ENCODE data around the gene CACNA1C. TPM values are rescaled to one million over a fixed set of nuclear protein-coding genes. Genes with fewer than 3 reads are reported as not detected.

The CACNA1C gene
- total RNA-seq, 2 donors from 2014 or later: 0.86 to 6.3 TPM

GRCh38 chr12:2465681-2466080 lies 412.9 kb downstream of the CACNA1C start:
- no peak for DNase-seq

GRCh38 chr12:2466211-2466610 lies 413.4 kb downstream of the CACNA1C start:
- no peak overlapping the region for H3K27ac ChIP-seq (ENCODE audit: low read depth, low read length)
- H3K4me3 Mint-ChIP-seq: no peak overlapping the region
- DNase-seq: no peak

More at GRCh38 chr12:2465681-2466080, 412.9 kb downstream of the CACNA1C start:
- Histone ChIP-seq H3K27ac (ENCODE audit: low read depth, low read length) (no peak overlapping the region), H3K27me3 (ENCODE audit: control insufficient read depth, insufficient read depth, low read length, poor library complexity, severe bottlenecking) (no peaks in the 10 kb centered on the region), H3K36me3 (ENCODE audit: control insufficient read depth, insufficient read depth, low read length) (no peaks in the 10 kb centered on the region), H3K4me3 (ENCODE audit: low read length) (no peak overlapping the region), H3K9me3 (ENCODE audit: control insufficient read depth, low read length) (no peaks in the 10 kb centered on the region), H3K9ac (ENCODE audit: extremely low read depth, low read length, poor library complexity, severe bottlenecking) (no peak overlapping the region), H3K4me1 (ENCODE audit: control insufficient read depth, insufficient read depth, low read length) (no peaks in the 10 kb centered on the region)
- H3K9me3 Mint-ChIP-seq: no peaks in the 10 kb centered on the region
- H3K27me3 Mint-ChIP-seq (ENCODE audit: insufficient read depth): peaks cover 5% of the 10 kb centered on the region
- H3K4me1 Mint-ChIP-seq: no peaks in the 10 kb centered on the region
- H3K36me3 Mint-ChIP-seq (ENCODE audit: low read depth): no peaks in the 10 kb centered on the region
- no peak overlapping the region for H3K4me3 Mint-ChIP-seq
- H3K27ac Mint-ChIP-seq: peak overlapping the region; percentile 3
- TF ChIP-seq CTCF (conservative IDR thresholded peaks at IDR 0.05): no peak
- WGBS, 2 experiments (ENCODE audit: insufficient coverage in 1 of 2, insufficient read length in 1 of 2): 90 to 95% methylated on average over 9 to 10 of the region's 10 CpGs

GRCh38 chr12:2467447-2468195 lies 414.8 kb downstream of the CACNA1C start:
- H3K27ac ChIP-seq (ENCODE audit: low read depth, low read length): no peak overlapping the region
- H3K4me3 ChIP-seq (ENCODE audit: low read length): no peak overlapping the region
- H3K36me3 ChIP-seq (ENCODE audit: control insufficient read depth, insufficient read depth, low read length): no peaks in the 10 kb centered on the region
- Mint-ChIP-seq H3K27me3 (ENCODE audit: insufficient read depth) (peaks cover 5% of the 10 kb centered on the region), H3K4me1 (no peaks in the 10 kb centered on the region), H3K9me3 (no peaks in the 10 kb centered on the region), H3K27ac (no peak overlapping the region), H3K4me3 (no peak overlapping the region), H3K36me3 (ENCODE audit: low read depth) (no peaks in the 10 kb centered on the region)
- no peak for DNase-seq
- H3K9ac ChIP-seq (ENCODE audit: extremely low read depth, low read length, poor library complexity, severe bottlenecking): no peak overlapping the region
- no peak for TF ChIP-seq CTCF (conservative IDR thresholded peaks at IDR 0.05)
- no peaks in the 10 kb centered on the region for H3K9me3 ChIP-seq (ENCODE audit: control insufficient read depth, low read length)
- 93 to 95% methylated on average over 13 to 17 of the region's 17 CpGs for WGBS, 2 experiments (ENCODE audit: insufficient coverage in 1 of 2, insufficient read length in 1 of 2)
- no peaks in the 10 kb centered on the region for H3K4me1 ChIP-seq (ENCODE audit: control insufficient read depth, insufficient read depth, low read length)
- H3K27me3 ChIP-seq (ENCODE audit: control insufficient read depth, insufficient read depth, low read length, poor library complexity, severe bottlenecking): no peaks in the 10 kb centered on the region

More at GRCh38 chr12:2466211-2466610, 413.4 kb downstream of the CACNA1C start:
- no peaks in the 10 kb centered on the region for H3K36me3 Mint-ChIP-seq (ENCODE audit: low read depth)
- Histone ChIP-seq H3K27me3 (ENCODE audit: control insufficient read depth, insufficient read depth, low read length, poor library complexity, severe bottlenecking) (no peaks in the 10 kb centered on the region), H3K9ac (ENCODE audit: extremely low read depth, low read length, poor library complexity, severe bottlenecking) (no peak overlapping the region), H3K4me1 (ENCODE audit: control insufficient read depth, insufficient read depth, low read length) (no peaks in the 10 kb centered on the region), H3K36me3 (ENCODE audit: control insufficient read depth, insufficient read depth, low read length) (no peaks in the 10 kb centered on the region), H3K9me3 (ENCODE audit: control insufficient read depth, low read length) (no peaks in the 10 kb centered on the region), H3K4me3 (ENCODE audit: low read length) (no peak overlapping the region)
- H3K9me3 Mint-ChIP-seq: no peaks in the 10 kb centered on the region
- WGBS, 2 experiments (ENCODE audit: insufficient coverage in 1 of 2, insufficient read length in 1 of 2): 83 to 94% methylated on average over 3 of the region's 3 CpGs
- H3K4me1 Mint-ChIP-seq: no peaks in the 10 kb centered on the region
- no peak for TF ChIP-seq CTCF (conservative IDR thresholded peaks at IDR 0.05)
- no peak overlapping the region for H3K27ac Mint-ChIP-seq
- H3K27me3 Mint-ChIP-seq (ENCODE audit: insufficient read depth): peaks cover 5% of the 10 kb centered on the region

All from endodermal cell (in vitro differentiated cells).